Astrocyte of the cerebellum (primary cell): ENCODE results near the gene HDAC4.

Source experiments
- DNase-seq: peaks from one replicate; pipeline ENCODE4 v3.0.0-alpha.2; 2011; ENCODE audit warnings: low read depth
- H3K4me3 ChIP-seq: 2 replicates; pipeline ENCODE4 v1.5.1; 2011; ENCODE audit warnings: mild to moderate bottlenecking, low read depth, low read length, moderate library complexity
- in situ Hi-C: cut with HindIII; loops from 2 replicates; pipeline ENCODE4 v1.10.0; 2017; ENCODE audit warnings: low sequenced_read_pairs
- TF ChIP-seq, protein P1 (sequence below): IDR thresholded peaks from 2 replicates; pipeline ENCODE4 v1.5.1; 2012; ENCODE audit warnings: low read length, low read depth, moderate library complexity, mild to moderate bottlenecking; ENCODE audit errors: missing control alignments

HDAC4 gene

GRCh38 chr2:239412905-239413603 is 12.2 kb upstream of the HDAC4 start:
- DNase-seq = no peak
- H3K4me3 ChIP-seq = no peak overlapping the region
- TF ChIP-seq, protein P1, sequence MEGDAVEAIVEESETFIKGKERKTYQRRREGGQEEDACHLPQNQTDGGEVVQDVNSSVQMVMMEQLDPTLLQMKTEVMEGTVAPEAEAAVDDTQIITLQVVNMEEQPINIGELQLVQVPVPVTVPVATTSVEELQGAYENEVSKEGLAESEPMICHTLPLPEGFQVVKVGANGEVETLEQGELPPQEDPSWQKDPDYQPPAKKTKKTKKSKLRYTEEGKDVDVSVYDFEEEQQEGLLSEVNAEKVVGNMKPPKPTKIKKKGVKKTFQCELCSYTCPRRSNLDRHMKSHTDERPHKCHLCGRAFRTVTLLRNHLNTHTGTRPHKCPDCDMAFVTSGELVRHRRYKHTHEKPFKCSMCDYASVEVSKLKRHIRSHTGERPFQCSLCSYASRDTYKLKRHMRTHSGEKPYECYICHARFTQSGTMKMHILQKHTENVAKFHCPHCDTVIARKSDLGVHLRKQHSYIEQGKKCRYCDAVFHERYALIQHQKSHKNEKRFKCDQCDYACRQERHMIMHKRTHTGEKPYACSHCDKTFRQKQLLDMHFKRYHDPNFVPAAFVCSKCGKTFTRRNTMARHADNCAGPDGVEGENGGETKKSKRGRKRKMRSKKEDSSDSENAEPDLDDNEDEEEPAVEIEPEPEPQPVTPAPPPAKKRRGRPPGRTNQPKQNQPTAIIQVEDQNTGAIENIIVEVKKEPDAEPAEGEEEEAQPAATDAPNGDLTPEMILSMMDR = no peak
- in situ Hi-C loops = loop anchor here (10.0 kb wide), 1 partner anchor 132 kb away; no protein-coding TSS in a partner anchor

- in situ Hi-C loops = loop anchor here (10.0 kb wide), 1 partner anchor 133 kb away; no protein-coding TSS in a partner anchor
- no peak overlapping the region for H3K4me3 ChIP-seq
- TF ChIP-seq, protein P1 = no peak
- DNase-seq = no peak
These were observed 10.9 kb upstream of the HDAC4 start for GRCh38 chr2:239411549-239412319.

- no peak overlapping the region for H3K4me3 ChIP-seq
- in situ Hi-C loops = loop anchor here (10.0 kb wide), 1 partner anchor 134 kb away; no protein-coding TSS in a partner anchor
- no peak for DNase-seq
- TF ChIP-seq, protein P1 = no peak
These were observed 10.3 kb upstream of the HDAC4 start for GRCh38 chr2:239411117-239411516.

GRCh38 chr2:239409976-239410375 is 9.2 kb upstream of the HDAC4 start:
- TF ChIP-seq, protein P1 = no peak
- no peak overlapping the region for H3K4me3 ChIP-seq
- in situ Hi-C loops = loop anchor here (10.0 kb wide), 1 partner anchor 135 kb away; no protein-coding TSS in a partner anchor
- DNase-seq = no peak

DNA sequence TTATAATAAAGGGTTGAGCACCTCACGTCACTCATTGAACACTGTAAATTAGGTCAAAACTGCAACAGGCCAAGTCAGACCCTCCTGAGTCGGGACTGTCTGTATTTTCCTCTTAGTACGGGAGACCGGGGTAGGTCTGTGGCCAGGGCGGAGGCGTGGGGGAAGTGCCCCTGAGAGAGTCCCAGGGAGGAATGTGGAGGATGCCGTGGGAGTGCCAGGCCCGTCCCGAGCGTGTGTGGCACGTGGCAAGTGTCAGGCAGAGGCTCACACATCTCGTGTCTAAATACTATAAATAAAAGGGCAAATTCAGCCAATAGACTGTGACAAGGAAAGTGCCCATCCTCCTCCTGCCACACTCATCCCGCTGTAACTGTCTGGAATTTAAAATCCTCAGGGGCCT is 6.3 kb upstream of the HDAC4 start:
- TF ChIP-seq, protein P1 = no peak
- in situ Hi-C loops = no loop called here
- no peak for DNase-seq
- no peak overlapping the region for H3K4me3 ChIP-seq

- no peak overlapping the region for H3K4me3 ChIP-seq
- no peak for DNase-seq
- TF ChIP-seq, protein P1 = no peak
- in situ Hi-C loops = no loop called here
These were observed 5.6 kb upstream of the HDAC4 start for GRCh38 chr2:239406316-239406995.
